ENCODE results near the gene SH3PXD2B.
"Not testable (repeated sequence)": the region's sequence is repeated elsewhere in the genome, so short reads cannot be mapped to it uniquely, and the experiment has no call there.

GRCh38 chr5:172348733-172349132 is 105.6 kb downstream of the SH3PXD2B start:
- TF ChIP-seq, protein P1, sequence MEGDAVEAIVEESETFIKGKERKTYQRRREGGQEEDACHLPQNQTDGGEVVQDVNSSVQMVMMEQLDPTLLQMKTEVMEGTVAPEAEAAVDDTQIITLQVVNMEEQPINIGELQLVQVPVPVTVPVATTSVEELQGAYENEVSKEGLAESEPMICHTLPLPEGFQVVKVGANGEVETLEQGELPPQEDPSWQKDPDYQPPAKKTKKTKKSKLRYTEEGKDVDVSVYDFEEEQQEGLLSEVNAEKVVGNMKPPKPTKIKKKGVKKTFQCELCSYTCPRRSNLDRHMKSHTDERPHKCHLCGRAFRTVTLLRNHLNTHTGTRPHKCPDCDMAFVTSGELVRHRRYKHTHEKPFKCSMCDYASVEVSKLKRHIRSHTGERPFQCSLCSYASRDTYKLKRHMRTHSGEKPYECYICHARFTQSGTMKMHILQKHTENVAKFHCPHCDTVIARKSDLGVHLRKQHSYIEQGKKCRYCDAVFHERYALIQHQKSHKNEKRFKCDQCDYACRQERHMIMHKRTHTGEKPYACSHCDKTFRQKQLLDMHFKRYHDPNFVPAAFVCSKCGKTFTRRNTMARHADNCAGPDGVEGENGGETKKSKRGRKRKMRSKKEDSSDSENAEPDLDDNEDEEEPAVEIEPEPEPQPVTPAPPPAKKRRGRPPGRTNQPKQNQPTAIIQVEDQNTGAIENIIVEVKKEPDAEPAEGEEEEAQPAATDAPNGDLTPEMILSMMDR (IDR thresholded peaks at IDR 0.05 in 8 of 11, conservative IDR thresholded peaks at IDR 0.05 in 3 of 11) = not testable (repeated sequence)
- not testable (repeated sequence) for TF ChIP-seq POLR2A, POLR2AphosphoS5 (IDR thresholded peaks at IDR 0.05)
